GM21447 (cell line): ENCODE data around the gene R3HDM4.
"Not testable (repeated sequence)": the region's sequence is repeated elsewhere in the genome, so short reads cannot be mapped to it uniquely, and the experiment has no call there.

Source experiments
- ATAC-seq: cut with Tn5 transposase; IDR thresholded peaks from one replicate; pipeline ENCODE4 v1.9.1; 2021; ENCODE audit not compliant: unreplicated experiment

Gene R3HDM4

DNA sequence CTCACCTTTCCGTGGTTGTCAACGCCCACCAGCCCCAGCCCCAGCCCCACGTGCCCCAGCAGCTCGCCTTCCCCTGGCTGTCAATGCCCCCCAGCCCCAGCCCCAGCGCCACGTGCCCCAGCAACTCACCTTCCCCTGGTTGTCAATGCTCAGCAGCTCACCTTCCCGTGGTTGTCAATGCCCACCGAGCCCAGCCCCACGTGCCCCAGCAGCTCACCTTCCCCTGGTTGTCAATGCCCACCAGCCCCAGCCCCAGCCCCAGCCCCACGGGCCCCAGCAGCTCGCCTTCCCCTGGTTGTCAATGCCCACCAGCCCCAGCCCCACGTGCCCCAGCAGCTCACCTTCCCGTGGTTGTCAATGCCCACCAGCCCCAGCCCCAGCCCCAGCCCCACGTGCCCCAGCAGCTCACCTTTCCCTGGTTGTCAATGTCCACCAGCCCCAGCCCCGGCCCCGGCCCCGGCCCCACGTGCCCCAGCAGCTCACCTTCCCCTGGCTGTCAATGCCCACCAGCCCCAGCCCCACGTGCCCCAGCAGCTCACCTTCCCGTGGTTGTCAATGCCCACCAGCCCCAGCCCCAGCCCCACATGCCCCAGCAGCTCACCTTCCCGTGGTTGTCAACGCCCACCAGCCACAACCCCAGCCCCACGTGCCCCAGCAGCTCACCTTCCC lies 34.9 kb downstream of the R3HDM4 start:
- not testable (repeated sequence) for ATAC-seq

DNA sequence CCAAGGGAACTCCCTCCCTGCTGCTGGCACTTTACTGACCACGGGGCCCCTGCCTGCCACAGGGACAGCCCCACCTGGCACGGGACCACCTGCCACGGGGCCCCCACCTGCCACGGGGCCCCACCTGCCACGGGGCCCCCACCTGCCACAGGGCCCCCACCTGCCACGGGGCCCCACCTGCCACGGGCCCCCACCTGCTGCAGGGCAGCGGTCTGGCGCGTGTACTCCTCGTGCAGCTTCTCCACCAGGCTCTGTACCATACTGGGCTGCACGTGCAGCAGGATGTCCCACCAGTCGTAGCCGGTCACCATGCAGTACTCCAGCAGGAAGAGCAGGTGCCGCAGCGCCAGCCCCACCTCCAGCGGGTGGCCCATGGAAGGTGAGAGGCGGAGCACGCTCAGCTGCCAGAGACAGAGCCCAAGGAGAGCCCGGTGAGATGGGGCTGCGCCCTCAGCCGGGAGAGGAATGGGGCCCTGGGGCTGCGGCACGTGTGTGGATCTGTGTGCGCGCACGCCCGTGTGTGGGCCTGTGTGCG lies 36.2 kb downstream of the R3HDM4 start:
- ATAC-seq, result no peak

DNA sequence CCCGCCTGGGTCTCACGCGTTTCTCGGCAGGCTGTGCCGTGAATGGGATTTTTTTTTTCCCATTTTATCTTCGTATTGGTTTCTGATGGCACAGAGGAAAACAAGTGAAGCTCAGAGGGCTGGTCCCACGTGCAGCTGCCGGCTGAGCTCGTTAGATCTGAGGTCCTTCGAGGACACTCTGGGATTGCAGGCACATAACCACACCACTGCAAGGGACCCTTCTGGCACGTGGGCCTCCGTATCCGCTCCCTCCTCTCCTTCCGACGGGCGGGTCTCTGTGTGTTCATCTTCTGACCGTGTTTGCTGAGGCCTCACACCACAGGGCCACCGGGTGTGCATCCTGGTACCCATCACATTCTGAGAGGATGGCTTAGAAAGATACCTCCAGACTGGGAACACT lies 36.9 kb downstream of the R3HDM4 start:
- no peak for ATAC-seq

DNA sequence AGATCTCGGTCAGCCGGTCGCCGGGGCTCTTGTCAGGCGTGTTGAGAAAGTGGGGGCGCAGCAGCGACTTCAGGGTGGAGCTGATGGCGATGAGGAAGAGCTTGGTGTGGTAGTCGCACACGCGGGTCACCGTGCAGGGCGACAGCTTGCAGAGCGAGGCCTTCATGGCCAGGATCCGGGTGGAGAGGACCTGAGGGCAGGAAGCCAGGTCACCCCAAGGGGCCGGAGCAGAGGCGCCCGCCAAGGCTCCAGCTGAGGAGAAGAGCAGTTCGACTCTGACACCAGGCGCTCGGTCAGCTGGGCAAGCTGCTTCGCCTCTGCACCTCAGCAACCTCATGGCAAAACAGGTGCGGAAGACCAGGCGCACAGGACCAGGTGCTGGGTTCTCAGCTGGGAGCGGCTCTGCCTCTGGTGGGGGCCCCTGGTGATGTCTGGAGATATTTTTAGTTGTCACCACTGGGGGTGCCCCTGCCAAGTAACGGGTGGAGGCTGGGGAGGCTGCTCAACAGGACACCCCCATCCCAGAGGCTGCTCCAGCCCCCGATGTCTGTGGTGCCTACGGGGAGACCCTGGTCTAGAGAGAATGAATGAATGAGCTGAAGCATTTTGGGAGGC lies 37.6 kb downstream of the R3HDM4 start:
- ATAC-seq, result no peak

DNA sequence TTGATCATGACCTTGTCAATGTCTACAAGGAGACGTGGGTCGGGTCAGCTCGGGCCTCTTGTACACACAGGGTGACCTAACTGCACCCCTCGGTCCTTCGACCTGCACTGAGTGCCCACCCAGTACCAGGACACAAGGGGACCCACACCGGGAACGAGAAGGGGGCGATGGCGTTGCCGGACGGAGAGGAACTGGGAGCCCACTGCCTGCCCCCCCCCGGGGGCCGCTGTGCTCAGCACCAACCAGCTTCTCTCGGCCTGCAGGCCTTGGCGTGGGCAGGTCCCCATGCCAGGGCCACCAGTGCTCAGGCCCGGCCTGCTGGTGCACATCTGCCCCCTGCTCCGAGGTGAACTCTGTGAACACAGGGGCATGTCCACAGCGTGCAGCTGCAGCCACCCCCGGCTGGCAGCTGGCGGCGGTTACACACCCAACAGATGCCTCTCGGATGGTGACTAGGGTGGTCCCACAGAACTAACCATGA lies 39.4 kb downstream of the R3HDM4 start:
- ATAC-seq, result no peak

DNA sequence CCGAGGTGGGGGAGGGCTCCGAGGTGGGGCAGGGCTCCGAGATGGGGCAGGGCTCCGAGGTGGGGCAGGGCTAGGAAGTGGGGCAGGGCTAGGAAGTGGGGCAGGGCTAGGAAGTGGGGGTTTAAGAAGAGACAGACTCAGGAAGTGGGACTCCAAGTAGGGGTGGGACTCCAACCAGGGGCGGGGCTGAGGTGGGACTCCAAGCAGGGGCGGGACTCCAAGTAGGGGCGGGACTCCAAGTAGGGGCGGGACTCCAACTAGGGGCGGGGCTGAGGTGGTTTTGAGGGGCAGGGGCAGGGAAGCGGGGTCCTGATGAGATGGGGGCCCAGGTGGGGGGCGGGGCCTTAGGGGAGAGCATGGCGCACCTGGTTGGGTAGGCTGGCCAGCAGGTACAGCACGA lies 39.9 kb downstream of the R3HDM4 start:
- ATAC-seq, result no peak

DNA sequence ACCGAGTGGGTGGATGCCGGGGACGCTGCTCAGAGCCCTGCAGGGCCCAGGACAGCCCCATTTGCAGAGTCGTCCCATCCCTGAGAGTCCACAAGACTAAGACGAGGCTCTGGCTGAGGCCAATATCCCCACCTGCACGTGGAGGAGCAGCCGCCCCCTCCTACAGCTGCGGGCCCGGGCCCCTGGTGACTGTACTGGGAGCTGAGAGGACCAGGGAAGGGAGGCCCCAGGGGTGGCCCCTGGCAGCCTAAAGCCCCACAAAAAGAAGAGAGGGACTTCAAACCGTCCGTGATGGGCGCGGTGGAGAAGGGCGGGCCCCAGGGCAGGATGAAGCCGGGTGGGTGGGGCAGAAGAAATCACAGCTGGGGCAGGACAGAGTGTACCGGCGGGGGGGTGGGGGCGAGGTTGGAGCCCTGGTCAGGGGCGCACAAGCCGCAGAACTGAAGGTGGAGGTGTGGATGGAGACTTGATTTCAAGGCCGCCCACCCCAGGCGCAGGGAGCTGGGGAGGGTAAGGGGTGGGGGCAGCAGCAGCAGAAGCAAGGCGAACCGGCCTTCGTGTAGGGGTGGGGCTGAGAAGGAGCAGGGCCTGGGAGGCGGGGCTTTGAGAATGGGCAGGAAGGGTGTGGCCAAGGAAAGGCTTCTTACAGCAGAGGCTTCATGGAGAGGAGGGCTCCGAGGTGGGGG lies 40.6 kb downstream of the R3HDM4 start:
- peak; percentile 68 for ATAC-seq

DNA sequence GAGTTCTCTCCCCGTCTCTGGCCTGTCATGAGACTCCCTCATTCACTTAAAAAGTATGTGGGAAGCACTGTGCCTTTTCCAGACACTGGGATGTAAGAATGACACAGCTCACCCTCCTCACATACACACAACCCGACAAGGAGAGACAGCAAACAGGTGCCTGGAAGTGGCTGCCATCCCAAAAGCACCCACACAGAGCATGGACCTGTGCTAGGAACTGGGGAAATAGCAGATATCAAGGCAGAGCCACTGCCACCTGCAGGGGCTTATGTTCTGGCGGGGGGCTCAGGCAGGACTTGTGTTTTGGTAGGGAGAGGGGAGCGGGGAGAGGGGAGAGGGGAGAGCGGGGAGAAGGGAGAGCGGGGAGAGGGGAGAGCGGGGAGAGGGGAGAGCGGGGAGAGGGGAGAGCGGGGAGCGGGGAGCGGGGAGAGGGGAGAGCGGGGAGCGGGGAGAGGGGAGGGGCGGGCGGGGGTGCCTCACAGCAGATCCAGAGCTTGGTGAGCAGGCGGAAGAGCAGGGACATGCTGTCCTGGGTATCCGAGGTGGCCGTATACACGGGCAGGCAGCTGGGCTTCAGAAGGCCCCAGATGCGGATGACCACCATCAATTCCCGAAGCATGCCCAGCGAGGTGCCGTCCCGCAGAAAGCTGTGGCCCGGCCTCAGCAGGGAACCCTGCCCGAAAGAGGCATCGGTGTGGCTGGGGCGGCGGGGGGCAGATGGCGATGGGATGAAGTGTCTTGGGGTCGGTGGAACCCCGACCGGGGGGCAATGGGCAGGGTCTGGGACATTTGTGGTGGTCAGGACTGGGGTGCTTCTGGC lies 41.4 kb downstream of the R3HDM4 start:
- no peak for ATAC-seq

DNA sequence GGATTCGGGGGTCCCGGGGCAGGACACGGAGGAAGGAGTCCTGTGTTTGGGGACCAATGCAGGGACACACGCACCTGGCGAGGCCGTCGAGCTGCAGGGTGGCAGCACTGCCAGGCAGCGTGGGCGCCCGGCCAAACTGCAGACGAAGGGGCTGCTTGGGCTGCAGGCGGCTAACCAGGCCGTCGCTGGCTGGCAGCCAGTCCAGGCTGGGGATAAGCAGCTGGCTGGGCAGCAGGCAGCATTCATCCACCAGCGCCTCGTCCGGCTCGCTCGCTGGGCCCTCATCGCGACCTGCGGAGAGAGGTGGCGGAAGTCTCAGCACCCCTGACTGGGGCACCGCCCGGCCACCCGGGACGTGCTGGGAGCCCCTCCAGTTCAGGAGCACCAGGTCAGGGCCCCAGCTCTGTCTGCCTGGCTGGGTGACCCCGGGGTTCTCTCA lies 42.0 kb downstream of the R3HDM4 start:
- no peak for ATAC-seq

DNA sequence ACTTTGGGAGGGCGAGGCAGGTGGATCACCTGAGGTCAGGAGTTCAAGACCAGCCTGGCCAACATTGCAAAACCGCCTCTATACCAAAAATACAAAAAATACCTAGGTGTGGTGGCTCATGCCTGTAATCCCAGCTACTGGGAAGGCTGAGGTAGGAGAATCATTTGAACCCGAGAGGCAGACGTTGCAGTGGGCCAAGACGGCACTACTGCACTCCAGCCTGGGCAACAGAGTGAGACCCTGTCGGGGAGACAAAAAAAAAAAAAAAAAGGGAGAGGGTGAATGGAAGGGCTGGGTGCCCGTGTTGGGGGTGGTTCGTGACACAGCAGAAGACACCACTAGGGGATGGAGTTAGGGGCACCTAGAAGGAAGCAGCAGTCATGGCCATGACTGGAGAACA lies 42.7 kb downstream of the R3HDM4 start:
- ATAC-seq, result no peak

DNA sequence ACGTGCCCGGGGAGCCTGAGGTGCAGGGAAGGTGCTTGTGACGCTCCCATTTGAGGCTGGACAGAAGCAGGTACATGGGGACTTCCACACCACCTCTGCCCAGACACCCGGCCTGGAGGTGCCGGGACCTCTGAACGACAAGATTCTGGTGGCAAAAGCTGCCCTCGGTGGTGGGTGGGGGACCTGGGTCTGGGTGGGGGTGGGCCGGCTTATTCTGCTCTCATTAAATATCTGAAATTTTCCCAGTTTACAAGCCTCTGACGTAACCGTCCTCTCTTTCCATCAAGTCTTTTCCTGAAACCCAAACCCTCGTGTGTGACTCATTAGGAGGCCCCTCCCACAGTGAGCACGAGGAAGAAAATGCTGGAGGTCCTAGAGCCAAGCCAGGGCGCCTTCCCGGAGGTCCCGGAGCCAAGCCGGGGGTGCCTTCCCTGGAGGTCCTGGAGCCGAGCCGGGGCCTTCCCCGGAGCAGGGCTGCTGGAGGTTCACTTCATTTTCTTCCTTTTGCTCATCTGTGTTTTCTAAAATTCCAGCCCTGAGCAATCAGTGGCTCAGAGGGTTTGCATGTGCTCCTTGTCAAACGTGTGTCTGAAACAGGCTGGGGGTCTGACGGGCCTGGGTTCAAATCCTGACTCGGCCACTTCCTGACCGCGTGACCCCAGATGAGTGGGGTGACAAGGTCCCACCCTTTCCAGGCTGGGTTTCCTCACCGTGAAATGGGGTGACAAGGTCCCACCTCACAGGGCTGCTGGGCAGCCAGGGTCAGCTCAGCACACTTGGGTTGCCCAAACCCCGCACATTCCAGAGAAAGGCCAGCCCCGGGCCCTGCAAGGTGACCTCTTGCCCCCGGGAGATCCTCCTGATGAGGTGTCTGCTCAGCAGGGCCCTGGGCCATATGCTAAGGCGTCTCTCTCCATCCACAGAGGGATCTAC lies 43.5 kb downstream of the R3HDM4 start:
- no peak for ATAC-seq

DNA sequence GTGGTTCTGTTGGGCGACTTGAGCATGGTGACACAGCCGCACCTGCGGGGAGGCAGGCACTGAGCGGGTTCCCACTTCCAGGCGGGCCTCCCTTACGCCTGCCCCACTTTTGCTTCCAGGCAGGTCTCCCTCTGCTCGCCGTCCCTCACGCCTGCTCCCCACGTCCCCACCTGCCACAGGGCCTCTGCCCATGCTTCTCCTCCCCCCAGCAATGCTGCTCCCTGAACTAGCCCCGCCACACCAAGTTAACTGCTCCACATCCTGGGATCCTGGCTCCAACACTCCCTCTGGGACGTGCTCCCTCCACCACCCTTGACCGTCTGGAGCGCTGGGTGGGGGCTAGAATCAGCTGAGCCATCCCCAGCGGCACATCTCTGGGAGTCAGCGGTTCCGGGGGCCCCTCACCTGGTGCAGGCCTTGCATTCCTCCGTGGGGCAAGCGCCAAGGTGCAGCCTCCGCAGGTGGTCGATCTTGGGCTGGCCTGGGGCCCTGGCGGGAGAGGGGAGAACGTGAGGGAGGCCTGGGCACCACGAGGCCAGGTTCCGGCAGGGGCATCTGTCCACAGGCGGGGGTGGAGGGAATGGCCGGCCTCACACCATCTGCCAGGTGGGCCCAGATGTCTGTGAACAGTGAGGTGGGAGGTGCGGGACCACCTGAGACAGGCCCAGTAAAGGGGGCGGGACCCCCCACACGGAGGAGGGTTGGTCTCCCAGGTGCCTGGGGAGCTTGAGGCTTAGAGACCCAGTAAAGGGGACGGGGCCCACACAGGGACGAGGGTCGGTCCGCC lies 44.4 kb downstream of the R3HDM4 start:
- no peak for ATAC-seq

DNA sequence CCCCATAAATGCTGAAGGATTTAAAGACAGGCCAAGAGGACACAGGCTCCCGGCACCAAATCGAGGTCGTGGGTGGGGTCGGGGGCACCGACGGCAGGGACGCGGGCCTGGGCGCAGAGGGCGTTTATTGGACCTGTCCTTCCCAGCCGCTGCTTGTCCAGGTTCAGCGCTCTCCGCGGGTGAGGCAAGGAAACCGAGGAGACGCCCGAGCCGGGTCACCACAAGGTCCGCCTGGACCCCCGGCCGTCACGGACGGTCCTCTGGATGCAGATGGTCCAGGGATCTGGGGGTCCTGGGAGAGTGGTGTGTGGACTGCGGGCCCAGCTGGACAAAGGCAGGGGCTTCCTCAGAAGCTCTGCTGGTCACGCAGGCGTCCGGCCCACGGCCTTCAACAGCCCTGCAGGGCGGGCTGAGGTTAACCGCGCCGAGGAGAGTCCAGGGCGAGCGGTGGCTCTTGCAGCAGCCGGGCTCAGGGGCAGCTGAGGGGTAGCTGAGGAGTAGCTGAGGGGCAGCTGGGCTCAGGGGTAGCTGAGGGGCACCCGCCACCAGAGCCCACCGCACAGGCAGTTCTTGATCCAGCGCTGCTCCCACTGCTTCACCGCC lies 45.1 kb downstream of the R3HDM4 start:
- ATAC-seq, result no peak

DNA sequence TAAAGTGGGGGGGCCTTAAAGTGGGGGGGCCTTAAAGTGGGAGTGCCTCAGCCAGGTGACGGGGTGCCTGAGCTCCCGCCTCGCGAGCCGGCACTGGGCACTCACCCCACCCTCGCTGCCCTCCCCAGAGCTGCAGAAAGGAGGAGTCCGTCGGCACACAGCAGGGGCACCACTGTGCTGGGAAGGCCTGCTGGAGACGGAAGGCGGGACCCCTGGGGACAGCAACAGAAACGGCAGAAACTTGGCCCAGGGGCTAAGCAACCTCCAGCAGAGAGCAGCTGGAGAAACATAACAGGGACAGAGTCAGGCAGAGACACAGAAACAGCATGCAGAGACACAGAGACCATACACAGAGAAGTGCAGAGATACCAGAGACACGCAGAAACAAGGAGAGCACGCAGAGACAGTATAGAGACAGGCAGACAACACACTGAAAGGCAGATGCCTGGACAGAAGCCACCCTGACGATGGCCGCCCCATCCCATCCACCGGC lies 45.7 kb downstream of the R3HDM4 start:
- no peak for ATAC-seq

DNA sequence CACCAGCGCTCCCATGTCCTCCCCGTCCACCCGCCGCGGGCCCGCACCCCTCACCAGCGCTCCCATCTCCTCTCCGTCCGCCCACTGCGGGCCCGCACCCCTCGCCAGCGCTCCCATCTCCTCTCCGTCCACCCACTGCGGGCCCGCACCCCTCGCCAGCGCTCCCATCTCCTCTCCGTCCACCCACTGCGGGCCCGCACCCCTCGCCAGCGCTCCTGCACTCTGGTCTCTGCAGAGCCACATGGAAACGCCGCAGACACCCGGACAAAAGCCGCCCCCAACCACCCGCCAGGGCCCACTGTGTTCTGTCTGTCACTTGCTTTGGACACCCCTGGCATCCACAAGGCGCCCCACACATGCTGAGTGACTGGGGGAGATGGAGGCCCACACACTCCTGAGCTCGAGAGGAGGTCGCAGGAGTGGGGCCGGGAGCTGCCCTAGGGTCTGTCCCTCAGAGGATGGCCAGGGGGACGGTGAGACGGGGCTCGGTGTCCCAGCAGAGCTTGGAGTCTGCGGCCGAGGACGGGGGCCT lies 46.2 kb downstream of the R3HDM4 start:
- no peak for ATAC-seq

DNA sequence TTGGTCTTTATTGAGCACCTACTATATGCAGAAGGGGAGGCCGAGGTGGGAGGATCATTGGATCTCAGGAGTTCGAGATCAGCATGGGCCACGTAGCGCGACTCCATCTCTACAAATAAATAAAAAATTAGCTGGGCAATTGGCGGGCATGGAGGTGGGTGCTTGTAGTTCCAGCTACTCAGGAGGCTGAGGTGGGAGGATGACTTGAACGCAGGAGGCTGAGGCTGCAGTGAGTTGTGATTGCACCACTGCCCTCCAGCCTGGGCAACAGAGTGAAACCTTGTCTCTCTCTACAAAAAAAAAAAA lies 49.8 kb downstream of the R3HDM4 start:
- no peak for ATAC-seq

DNA sequence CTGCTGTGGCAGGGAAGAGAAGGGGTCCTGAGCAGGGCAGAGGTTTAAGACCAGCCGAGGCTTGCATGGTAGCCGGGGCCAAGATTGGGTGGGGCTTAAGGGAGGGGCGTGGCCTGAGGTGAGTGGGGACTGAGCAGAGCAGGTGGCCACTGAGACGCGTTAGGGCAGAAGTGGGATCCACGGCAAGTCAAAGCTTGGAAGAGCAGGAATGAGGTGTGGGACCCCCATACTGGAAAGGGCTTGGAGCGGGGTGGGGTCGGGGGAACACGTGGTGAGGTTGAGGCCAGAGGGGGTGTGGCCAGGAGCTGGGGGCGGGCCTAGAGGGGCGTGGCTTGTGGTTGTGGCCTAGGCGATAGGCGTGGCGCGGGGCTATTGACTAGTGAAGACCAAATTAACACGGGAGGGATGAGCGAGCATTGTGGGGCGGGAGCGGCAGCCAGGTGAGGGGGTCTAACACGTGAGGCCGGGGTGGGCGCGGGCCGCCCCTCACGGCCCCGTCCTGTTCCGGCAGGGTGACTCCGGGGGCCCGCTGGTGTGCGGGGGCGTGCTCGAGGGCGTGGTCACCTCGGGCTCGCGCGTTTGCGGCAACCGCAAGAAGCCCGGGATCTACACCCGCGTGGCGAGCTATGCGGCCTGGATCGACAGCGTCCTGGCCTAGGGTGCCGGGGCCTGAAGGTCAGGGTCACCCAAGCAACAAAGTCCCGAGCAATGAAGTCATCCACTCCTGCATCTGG lies 50.3 kb downstream of the R3HDM4 start:
- no peak for ATAC-seq
